ENCODE data around the gene MYOCOS. TPM values are rescaled to one million over a fixed set of nuclear protein-coding genes. Genes with fewer than 3 reads are reported as not detected.

MYOCOS gene
- total RNA-seq, 1 experiment from 2014 or later, result not detected

- RAD21 ChIA-PET (ENCODE audit: low non-redundant PET in 1 of 2, low total read pairs in 2 of 2, uncharacterized antibody in 2 of 2, unreplicated experiment in 2 of 2), result no interaction called here
- Histone ChIP-seq H3K4me1 (ENCODE audit: control insufficient read depth in 1 of 2, insufficient read depth in 2 of 2, low read length in 2 of 2) (no peaks in the 10 kb centered on the region), H4K20me1 (ENCODE audit: insufficient read depth) (no peaks in the 10 kb centered on the region; the same call in 1 of the 2 replicates), H3K79me2 (ENCODE audit: insufficient read depth, low read length) (no peaks in the 10 kb centered on the region; the same call in 1 of the 2 replicates), H3K9ac (ENCODE audit: low read length) (no peak overlapping the region), H3K27me3 (ENCODE audit: insufficient read depth, low read length) (no peaks in the 10 kb centered on the region), H3K9me3 (ENCODE audit: control insufficient read depth in 1 of 2, insufficient read depth in 1 of 2, low read depth in 1 of 2, low read length in 2 of 2) (no peaks in the 10 kb centered on the region), H3K36me3 (ENCODE audit: control insufficient read depth in 1 of 2, insufficient read depth in 2 of 2, low read length in 2 of 2) (peaks cover 48 to 55% of the 10 kb centered on the region in 2 experiments), H3K9me2 (ENCODE audit: insufficient read depth) (no peaks in the 10 kb centered on the region), H2AFZ (ENCODE audit: low read depth, low read length, poor library complexity, severe bottlenecking) (no peak overlapping the region), H3K27ac (ENCODE audit: low read depth, low read length) (no peak overlapping the region), H3K4me3 (replicated peaks in 1 of 2; ENCODE audit: low read depth in 1 of 2, low read length in 2 of 2) (no peak overlapping the region), H3K4me2 (ENCODE audit: low read length) (no peak overlapping the region)
- CTCF ChIA-PET, result no interaction called here
- intact Hi-C loops (cut with micrococcal nuclease), result loop anchor here (10.0 kb wide), 1 partner anchor 49 kb away; no protein-coding TSS in a partner anchor
- DNase-seq (ENCODE audit: low read depth, low spot score) (no peak), ATAC-seq (no peak)
- no peak for TF ChIP-seq CEBPB (IDR thresholded peaks at IDR 0.05; ENCODE audit: low read depth)
- no peak for TF ChIP-seq POLR2A (IDR thresholded peaks at IDR 0.05; ENCODE audit: borderline replicate concordance, extremely low read depth, insufficient read depth, insufficient read length)
- no peak for TF ChIP-seq CBX3 (IDR thresholded peaks at IDR 0.05; ENCODE audit: low read depth)
- TF ChIP-seq SRF (IDR thresholded peaks at IDR 0.05; ENCODE audit: low read depth), result no peak
- no peak for TF ChIP-seq FOSL1 (IDR thresholded peaks at IDR 0.05; ENCODE audit: low read depth)
- no peak for TF ChIP-seq MAX (IDR thresholded peaks at IDR 0.05)
- TF ChIP-seq JUND (IDR thresholded peaks at IDR 0.05), result no peak
- TF ChIP-seq RAD21 (IDR thresholded peaks at IDR 0.05; ENCODE audit: low read depth), result no peak
- POLR2A ChIA-PET, result no interaction called here
- BruUV-seq (replicated peaks), result no TSS peak
Measured at GRCh38 chr1:171583591-171584201, 38.3 kb upstream of the MYOCOS start.

DNA sequence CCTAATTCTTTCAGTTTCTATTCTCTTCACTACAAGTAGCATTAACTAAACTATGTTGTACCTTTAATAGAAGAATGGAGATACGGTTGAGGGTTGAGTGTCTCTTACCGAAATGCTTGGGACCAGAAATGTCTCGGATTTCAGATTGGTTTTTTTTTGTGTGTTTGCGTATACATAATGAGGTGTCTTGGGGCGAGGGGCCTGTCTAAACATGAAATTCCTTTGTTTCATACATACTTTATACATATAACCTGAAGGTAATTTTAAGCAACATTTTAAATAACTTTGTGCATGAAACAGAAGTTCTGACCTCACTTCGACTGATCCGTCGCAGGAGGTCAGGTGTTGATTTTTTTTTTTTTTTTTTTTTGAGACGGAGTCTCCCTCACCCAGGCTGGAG lies 36.3 kb upstream of the MYOCOS start:
- intact Hi-C loops (cut with micrococcal nuclease), result loop anchor here (10.0 kb wide), 1 partner anchor 51 kb away; no protein-coding TSS in a partner anchor
- H3K36me3 ChIP-seq (ENCODE audit: control insufficient read depth in 1 of 2, insufficient read depth in 2 of 2, low read length in 2 of 2), result peaks cover 40 to 55% of the 10 kb centered on the region in 2 experiments
- POLR2A ChIA-PET, result no interaction called here

More for the DNA sequence above, 36.3 kb upstream of the MYOCOS start:
- no peak overlapping the region for H3K27ac ChIP-seq (ENCODE audit: low read depth, low read length)
- no peaks in the 10 kb centered on the region; the same call in 1 of the 2 replicates for H4K20me1 ChIP-seq (ENCODE audit: insufficient read depth)
- H3K9ac ChIP-seq (ENCODE audit: low read length), result no peak overlapping the region
- H3K9me2 ChIP-seq (ENCODE audit: insufficient read depth), result no peaks in the 10 kb centered on the region
- H3K79me2 ChIP-seq (ENCODE audit: insufficient read depth, low read length), result no peaks in the 10 kb centered on the region; the same call in 1 of the 2 replicates
- no peak overlapping the region for H2AFZ ChIP-seq (ENCODE audit: low read depth, low read length, poor library complexity, severe bottlenecking)
- no peaks in the 10 kb centered on the region for H3K27me3 ChIP-seq (ENCODE audit: insufficient read depth, low read length)
- RAD21 ChIA-PET (ENCODE audit: low non-redundant PET in 1 of 2, low total read pairs in 2 of 2, uncharacterized antibody in 2 of 2, unreplicated experiment in 2 of 2), result no interaction called here
- CTCF ChIA-PET, result no interaction called here
- BruUV-seq (replicated peaks), result no TSS peak
- ATAC-seq (no peak), DNase-seq (ENCODE audit: low read depth, low spot score) (no peak)
- H3K4me2 ChIP-seq (ENCODE audit: low read length), result no peak overlapping the region
- H3K9me3 ChIP-seq (ENCODE audit: control insufficient read depth in 1 of 2, insufficient read depth in 1 of 2, low read depth in 1 of 2, low read length in 2 of 2), result no peaks in the 10 kb centered on the region
- H3K4me3 ChIP-seq (replicated peaks in 1 of 2; ENCODE audit: low read depth in 1 of 2, low read length in 2 of 2), result no peak overlapping the region
- no peaks in the 10 kb centered on the region for H3K4me1 ChIP-seq (ENCODE audit: control insufficient read depth in 1 of 2, insufficient read depth in 2 of 2, low read length in 2 of 2)
- TF ChIP-seq SP1 (IDR thresholded peaks at IDR 0.05; ENCODE audit: low read depth) (no peak), SRF (IDR thresholded peaks at IDR 0.05; ENCODE audit: low read depth) (no peak), CEBPB (IDR thresholded peaks at IDR 0.05; ENCODE audit: low read depth) (no peak), JUND (IDR thresholded peaks at IDR 0.05) (no peak), ZFX (IDR thresholded peaks at IDR 0.05) (no peak)
